Osteocyte (in vitro differentiated cells): ENCODE data around the gene LIPA. TPM values are rescaled to one million over a fixed set of nuclear protein-coding genes. Genes with fewer than 3 reads are reported as not detected.
A peak's percentile ranks its signal among the peaks of the same experiment; 100 is the strongest.

Experiments
- DNase-seq: peaks from one replicate; pipeline ENCODE4 v3.0.0; 2021; ENCODE audit warnings: mixed read lengths; ENCODE audit not compliant: unreplicated experiment; ENCODE audit errors: extremely low spot score
- H3K27ac Mint-ChIP-seq: one replicate; pipeline ENCODE4 v1.8.0; 2021; ENCODE audit warnings: mild to moderate bottlenecking, mixed read lengths; ENCODE audit not compliant: unreplicated experiment
- H3K27me3 Mint-ChIP-seq: one replicate; pipeline ENCODE4 v1.8.0; 2021; ENCODE audit warnings: mixed read lengths; ENCODE audit not compliant: unreplicated experiment
- H3K36me3 Mint-ChIP-seq: one replicate; pipeline ENCODE4 v1.8.0; 2021; ENCODE audit warnings: mixed read lengths; ENCODE audit not compliant: unreplicated experiment
- H3K4me1 Mint-ChIP-seq: one replicate; pipeline ENCODE4 v1.8.0; 2021; ENCODE audit warnings: mixed read lengths; ENCODE audit not compliant: unreplicated experiment
- H3K4me3 Mint-ChIP-seq: one replicate; pipeline ENCODE4 v1.8.0; 2021; ENCODE audit warnings: mild to moderate bottlenecking, moderate library complexity, mixed read lengths; ENCODE audit not compliant: unreplicated experiment
- H3K9me3 Mint-ChIP-seq: one replicate; pipeline ENCODE4 v1.8.0; 2021; ENCODE audit warnings: mixed read lengths; ENCODE audit not compliant: unreplicated experiment
- total RNA-seq: library from RNA; stranded (reverse); gene quantifications from 2 replicates; pipeline ENCODE4 v1.2.1, GENCODE V29; 2021
- TF ChIP-seq, protein P1 (sequence below): fragments of 200-600 bp; sonication (generic); IDR thresholded peaks from 2 replicates; pipeline ENCODE4 v1.5.0; 2021; ENCODE audit warnings: antibody characterized with exemption, mild to moderate bottlenecking, moderate library complexity

LIPA gene
- total RNA-seq, 1 donor from 2014 or later: 36.9 TPM

DNA sequence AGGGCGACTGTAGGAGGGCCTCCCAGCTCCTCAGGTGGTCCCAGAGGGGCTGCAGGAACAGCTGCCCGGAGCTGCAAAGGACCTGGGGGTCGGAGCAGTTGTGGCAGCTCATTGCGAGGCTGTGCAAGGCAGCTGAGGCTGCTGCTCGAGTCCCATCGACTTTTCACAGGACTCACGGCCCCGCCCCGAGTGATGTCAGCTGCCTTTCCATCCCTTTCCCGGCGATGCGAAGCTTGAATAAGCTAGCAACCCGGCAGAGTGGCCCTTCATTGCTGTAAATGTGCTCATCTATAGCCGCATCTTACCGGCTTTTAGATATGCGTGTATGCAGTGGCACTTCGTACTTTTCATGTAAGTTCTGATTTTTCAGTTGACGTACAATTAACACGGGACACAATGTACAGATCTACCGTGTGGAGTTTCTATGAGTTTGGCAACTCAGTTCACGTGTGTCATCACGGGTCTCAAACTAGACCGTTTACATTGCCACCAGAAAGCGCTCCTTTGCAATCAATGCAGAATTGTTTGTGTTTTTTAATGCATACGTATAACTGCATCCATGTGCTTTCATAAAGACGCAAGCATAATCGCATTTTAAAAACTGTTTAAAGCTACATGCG, 44.3 kb downstream of the LIPA start, which contains the start of gene CH25H:
Gene CH25H (minus strand): TSS at position 137 of the 620 bp plus-strand sequence. CDS start 25 bp downstream, at position 112.
- peaks cover 28% of the 10 kb centered on the region for H3K27me3 Mint-ChIP-seq

DNA sequence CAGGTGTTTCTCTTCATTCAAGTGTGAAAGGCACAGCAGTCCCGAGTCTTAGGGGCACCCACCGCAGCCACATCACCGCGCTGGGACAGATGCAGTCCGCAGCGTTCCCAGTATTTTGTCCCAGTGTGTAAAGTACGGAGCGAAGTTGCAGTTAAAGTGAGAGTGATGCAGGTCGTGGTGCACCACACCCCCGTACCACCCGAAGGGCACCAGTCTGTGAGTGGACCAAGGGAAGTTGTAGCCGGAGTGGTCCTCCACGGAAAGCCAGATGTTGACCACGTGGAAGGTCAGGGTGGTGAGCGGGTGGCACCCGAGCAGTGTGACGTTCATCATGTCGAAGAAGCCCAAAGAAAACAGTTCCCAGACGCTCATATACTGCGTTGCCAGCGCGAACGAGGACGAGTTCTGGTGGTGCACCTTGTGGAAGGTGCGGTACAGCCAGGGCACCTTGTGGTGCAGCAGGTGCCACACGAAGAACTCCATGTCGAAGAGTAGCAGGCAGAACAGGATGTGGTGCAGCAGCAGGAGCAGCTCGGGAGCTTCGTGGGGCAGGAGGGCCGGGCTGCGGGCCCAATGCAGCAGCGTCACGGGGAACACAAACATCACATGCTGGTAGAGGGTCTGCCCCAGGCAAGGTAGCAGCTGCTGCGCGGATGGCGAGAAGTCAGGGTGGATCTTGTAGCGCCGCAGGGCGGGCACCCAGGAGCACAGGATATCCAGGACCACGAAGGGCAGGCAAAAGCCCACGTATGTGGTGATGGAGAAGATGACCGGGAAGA, 45.0 kb downstream of the LIPA start:
- H3K9me3 Mint-ChIP-seq: no peaks in the 10 kb centered on the region
- peak overlapping the region; percentile 72 for H3K4me3 Mint-ChIP-seq
- peak; percentile 85 for DNase-seq
- H3K4me1 Mint-ChIP-seq: peaks cover 21% of the 10 kb centered on the region
- peaks cover 28% of the 10 kb centered on the region for H3K27me3 Mint-ChIP-seq
- TF ChIP-seq, protein P1, sequence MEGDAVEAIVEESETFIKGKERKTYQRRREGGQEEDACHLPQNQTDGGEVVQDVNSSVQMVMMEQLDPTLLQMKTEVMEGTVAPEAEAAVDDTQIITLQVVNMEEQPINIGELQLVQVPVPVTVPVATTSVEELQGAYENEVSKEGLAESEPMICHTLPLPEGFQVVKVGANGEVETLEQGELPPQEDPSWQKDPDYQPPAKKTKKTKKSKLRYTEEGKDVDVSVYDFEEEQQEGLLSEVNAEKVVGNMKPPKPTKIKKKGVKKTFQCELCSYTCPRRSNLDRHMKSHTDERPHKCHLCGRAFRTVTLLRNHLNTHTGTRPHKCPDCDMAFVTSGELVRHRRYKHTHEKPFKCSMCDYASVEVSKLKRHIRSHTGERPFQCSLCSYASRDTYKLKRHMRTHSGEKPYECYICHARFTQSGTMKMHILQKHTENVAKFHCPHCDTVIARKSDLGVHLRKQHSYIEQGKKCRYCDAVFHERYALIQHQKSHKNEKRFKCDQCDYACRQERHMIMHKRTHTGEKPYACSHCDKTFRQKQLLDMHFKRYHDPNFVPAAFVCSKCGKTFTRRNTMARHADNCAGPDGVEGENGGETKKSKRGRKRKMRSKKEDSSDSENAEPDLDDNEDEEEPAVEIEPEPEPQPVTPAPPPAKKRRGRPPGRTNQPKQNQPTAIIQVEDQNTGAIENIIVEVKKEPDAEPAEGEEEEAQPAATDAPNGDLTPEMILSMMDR: no peak
- no peaks in the 10 kb centered on the region for H3K36me3 Mint-ChIP-seq
- no peak overlapping the region for H3K27ac Mint-ChIP-seq

More for the DNA sequence above, 44.3 kb downstream of the LIPA start, which contains the start of gene CH25H:
- DNase-seq: peak; percentile 85
- TF ChIP-seq, protein P1: no peak
- H3K27ac Mint-ChIP-seq: peak within 1 kb of the TSS; percentile 3
- peak within 1 kb of the TSS; percentile 72 for H3K4me3 Mint-ChIP-seq
- no peaks in the 10 kb centered on the region for H3K9me3 Mint-ChIP-seq
- peaks cover 21% of the 10 kb centered on the region for H3K4me1 Mint-ChIP-seq
- H3K36me3 Mint-ChIP-seq: no peaks in the 10 kb centered on the region

DNA sequence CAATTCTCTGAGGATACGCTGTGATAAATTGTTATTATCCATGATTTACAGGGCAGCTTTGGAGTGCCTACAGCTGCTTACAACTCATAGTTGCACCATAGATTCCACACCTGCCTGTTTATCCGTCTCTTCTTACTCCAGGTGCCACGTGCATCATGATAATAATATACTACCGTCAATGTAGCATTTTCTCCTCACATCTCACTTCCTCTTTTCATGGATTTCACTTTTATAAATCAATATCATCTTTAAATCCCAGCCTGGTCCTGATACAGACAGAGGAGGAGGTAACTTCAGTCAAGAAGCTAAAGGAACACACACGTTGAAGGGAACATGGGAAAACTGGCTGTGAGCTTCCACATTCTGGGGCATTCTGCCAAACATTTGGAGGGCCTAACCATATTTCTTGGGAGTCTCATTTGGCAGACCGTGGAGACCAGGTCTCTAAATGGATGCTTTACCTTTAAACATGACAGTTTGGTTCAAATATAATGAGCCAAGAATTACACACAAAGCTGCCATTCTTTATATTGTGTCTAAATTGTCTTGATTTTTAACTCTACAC, 46.9 kb downstream of the LIPA start:
- no peak for DNase-seq
- Mint-ChIP-seq H3K9me3 (no peaks in the 10 kb centered on the region), H3K36me3 (no peaks in the 10 kb centered on the region), H3K4me1 (peaks cover 21% of the 10 kb centered on the region), H3K27ac (no peak overlapping the region), H3K4me3 (no peak overlapping the region), H3K27me3 (peaks cover 20% of the 10 kb centered on the region)
- TF ChIP-seq, protein P1: no peak

DNA sequence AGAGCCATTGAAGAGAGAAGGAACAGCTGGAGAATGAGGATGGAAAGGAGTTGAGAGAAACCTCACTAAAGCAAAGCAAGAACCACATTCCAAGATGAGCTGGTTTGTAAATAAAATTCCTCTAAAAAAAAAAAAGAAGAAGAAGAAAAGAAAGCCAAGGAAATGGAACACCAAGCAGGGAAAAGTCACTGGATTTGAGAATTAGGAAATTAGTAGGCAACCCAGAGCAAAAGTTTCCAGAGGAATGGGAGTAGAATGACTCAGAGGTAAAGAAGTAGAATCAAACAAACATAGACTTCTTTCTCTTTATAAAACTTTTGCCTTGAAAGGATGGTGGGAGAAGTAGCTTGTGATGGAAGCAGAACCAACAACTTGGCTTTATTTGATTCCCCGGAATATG, 48.3 kb downstream of the LIPA start:
- Mint-ChIP-seq H3K4me1 (peaks cover 20% of the 10 kb centered on the region), H3K27me3 (peaks cover 27% of the 10 kb centered on the region), H3K27ac (no peak overlapping the region), H3K36me3 (no peaks in the 10 kb centered on the region), H3K9me3 (no peaks in the 10 kb centered on the region), H3K4me3 (no peak overlapping the region)
- no peak for DNase-seq
- TF ChIP-seq, protein P1: no peak

- Mint-ChIP-seq H3K27ac (no peak overlapping the region), H3K9me3 (no peaks in the 10 kb centered on the region), H3K4me1 (peaks cover 14% of the 10 kb centered on the region), H3K27me3 (peaks cover 34% of the 10 kb centered on the region), H3K36me3 (no peaks in the 10 kb centered on the region), H3K4me3 (no peak overlapping the region)
- TF ChIP-seq, protein P1: no peak
- DNase-seq: no peak
These were observed 49.5 kb downstream of the LIPA start for GRCh38 chr10:89202033-89202425.
